ENCODE results near the gene PANX2.

The PANX2 gene

DNA sequence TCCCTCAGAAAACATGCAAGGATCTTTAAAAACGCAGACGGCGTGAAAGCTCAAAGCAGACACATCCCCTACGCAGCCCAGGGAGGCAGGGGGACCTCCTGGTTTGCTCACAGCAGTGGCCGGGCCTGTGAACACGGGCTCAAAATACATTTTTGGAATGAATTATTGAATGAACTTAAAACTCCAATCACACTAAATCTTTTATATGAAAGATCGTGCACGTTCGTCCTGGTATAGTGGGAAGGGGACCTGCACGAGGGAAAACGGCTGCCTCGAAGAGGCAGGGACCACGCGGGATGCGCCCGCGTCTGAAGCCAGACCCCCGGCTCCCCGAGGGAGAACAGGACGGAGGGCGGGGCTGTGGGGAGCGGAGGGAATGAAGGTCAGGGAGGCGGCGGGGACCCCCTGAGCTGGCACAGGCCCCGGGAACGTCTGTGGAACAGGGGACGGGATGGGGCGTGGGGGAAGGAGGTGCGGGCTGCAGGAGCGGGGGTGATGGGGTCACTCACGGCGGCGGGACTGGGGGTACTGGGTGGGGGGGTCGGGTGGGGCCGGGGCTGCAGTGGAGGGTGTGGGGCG is 1.3 kb upstream of the PANX2 start:
- H3K4me3 ChIP-seq (ENCODE audit: low read depth, low read length), result peak overlapping the region; percentile 46
- no peak for DNase-seq (ENCODE audit: low read depth)
- TF ChIP-seq, protein P1, sequence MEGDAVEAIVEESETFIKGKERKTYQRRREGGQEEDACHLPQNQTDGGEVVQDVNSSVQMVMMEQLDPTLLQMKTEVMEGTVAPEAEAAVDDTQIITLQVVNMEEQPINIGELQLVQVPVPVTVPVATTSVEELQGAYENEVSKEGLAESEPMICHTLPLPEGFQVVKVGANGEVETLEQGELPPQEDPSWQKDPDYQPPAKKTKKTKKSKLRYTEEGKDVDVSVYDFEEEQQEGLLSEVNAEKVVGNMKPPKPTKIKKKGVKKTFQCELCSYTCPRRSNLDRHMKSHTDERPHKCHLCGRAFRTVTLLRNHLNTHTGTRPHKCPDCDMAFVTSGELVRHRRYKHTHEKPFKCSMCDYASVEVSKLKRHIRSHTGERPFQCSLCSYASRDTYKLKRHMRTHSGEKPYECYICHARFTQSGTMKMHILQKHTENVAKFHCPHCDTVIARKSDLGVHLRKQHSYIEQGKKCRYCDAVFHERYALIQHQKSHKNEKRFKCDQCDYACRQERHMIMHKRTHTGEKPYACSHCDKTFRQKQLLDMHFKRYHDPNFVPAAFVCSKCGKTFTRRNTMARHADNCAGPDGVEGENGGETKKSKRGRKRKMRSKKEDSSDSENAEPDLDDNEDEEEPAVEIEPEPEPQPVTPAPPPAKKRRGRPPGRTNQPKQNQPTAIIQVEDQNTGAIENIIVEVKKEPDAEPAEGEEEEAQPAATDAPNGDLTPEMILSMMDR (conservative IDR thresholded peaks at IDR 0.05; ENCODE audit: low read depth, low read length), result no peak

DNA sequence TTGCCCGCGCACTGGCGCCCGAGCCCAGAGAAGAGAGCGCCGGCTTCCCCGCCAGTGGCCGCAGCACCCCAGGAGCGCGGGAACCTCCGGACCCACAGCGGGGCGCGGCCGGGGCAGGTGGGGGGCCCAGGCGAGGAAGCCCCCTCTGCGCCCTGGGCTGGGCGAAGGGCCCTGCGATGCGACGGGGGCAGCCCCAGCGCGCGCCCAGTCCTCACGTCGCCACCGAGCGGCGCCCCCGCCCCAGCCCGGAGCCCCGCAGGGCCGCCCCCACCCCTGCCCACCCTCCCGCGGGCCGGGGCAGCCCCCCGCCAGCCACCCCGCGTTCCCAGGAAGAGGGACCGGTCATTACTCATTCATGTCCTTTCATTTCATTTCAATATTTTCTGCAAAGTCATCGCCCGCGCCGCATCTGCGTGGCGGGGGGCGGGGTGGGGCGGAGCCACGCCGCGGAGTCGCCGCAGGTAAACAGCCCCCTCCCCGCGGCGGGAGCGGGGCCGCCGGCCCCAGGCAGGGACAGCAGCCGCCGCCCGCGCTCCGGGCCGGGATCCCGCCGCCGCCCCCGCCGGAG is 673 bp upstream of the PANX2 start:
- TF ChIP-seq, protein P1 (conservative IDR thresholded peaks at IDR 0.05; ENCODE audit: low read depth, low read length), result no peak
- H3K4me3 ChIP-seq (ENCODE audit: low read depth, low read length), result peak overlapping the region; percentile 46
- DNase-seq (ENCODE audit: low read depth), result no peak

DNA sequence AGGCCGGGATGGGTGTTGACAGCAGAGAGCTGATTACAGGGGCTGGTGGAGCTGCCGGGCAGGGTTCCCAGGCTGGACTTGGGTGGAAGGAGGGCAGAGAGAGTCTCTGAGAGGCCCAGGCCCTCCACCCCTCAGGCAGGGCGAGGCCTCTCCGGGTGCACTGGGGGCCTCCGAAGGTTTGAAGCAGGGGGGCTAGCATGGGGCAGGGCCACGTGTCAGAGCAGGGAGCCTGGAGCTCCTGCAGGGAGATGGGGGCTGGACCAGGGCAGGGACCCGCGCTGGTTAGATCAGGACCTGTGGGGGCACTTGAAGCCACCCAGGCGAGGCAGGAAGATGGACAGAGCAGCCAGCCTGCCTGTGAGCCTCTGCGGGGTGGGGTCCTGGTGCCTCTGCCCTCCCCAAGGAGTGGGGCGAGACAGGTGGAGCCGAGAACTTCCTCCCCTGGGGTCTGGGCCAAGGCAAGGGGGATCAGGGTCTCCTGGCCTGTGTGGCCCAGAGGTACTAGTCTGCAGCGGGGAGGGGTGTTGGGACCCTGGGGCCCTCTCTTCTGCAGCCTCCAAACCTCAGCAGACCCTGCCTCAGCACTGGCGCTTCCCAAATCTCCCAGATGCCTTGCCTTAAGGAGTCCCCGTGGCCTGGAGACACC is 911 bp downstream of the PANX2 start:
- H3K4me3 ChIP-seq (ENCODE audit: low read depth, low read length), result peak overlapping the region; percentile 55
- DNase-seq (ENCODE audit: low read depth), result no peak
- TF ChIP-seq, protein P1 (conservative IDR thresholded peaks at IDR 0.05; ENCODE audit: low read depth, low read length), result no peak

DNA sequence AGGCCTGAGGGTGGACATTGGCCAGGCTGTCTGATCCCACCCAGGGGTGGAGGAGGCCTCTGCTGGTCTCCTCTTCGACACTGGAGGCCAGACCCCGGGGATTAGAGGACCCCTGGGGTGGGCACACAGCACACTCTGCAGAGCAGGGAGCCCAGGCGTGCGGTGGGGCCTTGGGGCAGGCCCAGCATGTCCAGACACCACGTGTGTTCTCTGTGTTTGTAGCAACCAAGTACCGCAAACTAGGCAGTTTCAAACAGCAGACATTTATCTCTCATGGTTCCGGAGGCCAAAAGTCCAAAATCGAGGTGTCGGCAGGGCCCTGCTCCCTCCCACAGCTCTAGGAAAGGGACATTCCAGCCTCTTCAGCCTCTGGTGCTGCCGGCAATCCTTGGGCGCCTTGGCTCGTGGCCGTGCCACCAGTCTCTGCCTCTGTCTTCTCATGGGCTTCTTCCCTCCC is 1.5 kb downstream of the PANX2 start:
- TF ChIP-seq, protein P1 (conservative IDR thresholded peaks at IDR 0.05; ENCODE audit: low read depth, low read length), result no peak
- H3K4me3 ChIP-seq (ENCODE audit: low read depth, low read length), result no peak overlapping the region
- no peak for DNase-seq (ENCODE audit: low read depth)

DNA sequence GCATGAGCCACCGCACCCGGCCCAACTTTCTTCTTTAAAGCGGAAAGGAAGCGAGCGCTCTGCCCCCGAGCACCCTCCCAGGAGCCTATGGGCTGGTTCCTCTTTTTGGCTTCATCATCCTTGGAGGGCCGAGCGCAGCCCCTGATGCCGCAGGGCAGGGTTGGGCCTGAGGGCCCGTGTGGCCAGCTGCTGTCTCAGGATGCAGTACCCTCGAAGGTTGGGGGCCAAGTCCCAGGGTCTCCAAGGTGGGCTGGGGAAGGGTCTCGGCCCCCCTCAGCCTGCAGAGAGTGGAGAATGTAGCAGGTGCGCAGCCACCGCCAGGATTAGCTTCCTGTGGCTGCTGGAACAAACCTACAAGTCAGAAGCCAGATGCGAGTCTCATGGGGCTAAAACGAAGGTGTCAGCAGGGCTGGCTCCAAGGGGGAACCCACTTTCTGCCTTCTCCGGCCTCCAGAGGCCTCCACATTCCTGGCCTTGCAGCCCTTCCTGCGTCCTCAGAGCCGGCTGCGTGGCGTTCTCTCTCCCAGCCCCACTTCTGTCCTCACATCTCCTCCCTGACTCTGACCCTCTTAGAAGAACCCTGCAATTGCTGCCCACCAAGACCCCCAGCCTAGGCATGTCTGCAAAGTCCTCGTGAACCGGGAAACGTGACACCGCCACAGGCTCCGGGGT is 2.9 kb downstream of the PANX2 start:
- TF ChIP-seq, protein P1 (conservative IDR thresholded peaks at IDR 0.05; ENCODE audit: low read depth, low read length), result no peak
- DNase-seq (ENCODE audit: low read depth), result no peak

DNA sequence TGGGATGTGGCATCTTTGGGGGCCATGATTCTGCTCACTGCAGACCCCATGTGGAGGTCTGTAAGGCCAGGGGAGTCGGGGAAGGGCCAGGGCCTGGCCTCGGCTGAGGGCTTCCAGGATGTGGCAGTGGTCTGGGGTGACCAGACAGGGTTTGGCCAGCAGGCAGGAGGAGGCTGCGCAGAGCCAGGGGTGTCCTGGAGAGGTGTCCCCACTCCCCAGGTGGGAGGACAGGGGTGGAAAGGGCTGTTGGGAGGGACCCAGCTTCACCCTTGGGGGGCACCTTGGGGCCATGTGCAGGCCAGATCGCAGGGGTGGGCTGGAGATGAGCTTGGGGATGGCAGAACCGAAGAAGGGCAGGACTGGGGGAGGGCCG is 3.4 kb downstream of the PANX2 start:
- DNase-seq (ENCODE audit: low read depth), result no peak
- TF ChIP-seq, protein P1 (conservative IDR thresholded peaks at IDR 0.05; ENCODE audit: low read depth, low read length), result no peak
- H3K4me3 ChIP-seq (ENCODE audit: low read depth, low read length), result no peak overlapping the region

More for the DNA sequence above, 2.9 kb downstream of the PANX2 start:
- H3K4me3 ChIP-seq (ENCODE audit: low read depth, low read length), result no peak overlapping the region

Measured in choroid plexus epithelial cell (primary cell).